K562 (cell line): ENCODE measurements around the gene ASB4. TPM values are rescaled to one million over a fixed set of nuclear protein-coding genes. Genes with fewer than 3 reads are reported as not detected.

Experiments used
- AFF1 ChIP-seq, 2 experiments: fragments of 450-650 bp; IDR thresholded peaks; 2 replicates each; pipeline ENCODE4 v1.6.1; 2018; ENCODE audit warnings: mild to moderate bottlenecking in 2 of 2, low read depth in 1 of 2; ENCODE audit not compliant: partially characterized antibody in 2 of 2
- AFF4 ChIP-seq: sonication (generic); formaldehyde crosslinking; IDR thresholded peaks from 2 replicates; pipeline ENCODE4 v1.8.0; 2023; ENCODE audit warnings: mild to moderate bottlenecking, missing genetic modification reagents
- CEBPB ChIP-seq: fragments of 450-650 bp; IDR thresholded peaks from 2 replicates; pipeline ENCODE4 v1.6.1; 2016; ENCODE audit warnings: missing genetic modification characterization, missing compliant biosample characterization
- SIN3A ChIP-seq, 2 experiments: fragments of 150-350 bp in 1 of 2; IDR thresholded peaks; 2 replicates each; pipeline ENCODE4 v1.6.1; 2011 to 2016; ENCODE audit warnings: borderline replicate concordance in 2 of 2, low read depth in 2 of 2, low read length in 2 of 2, mild to moderate bottlenecking in 2 of 2, moderate library complexity in 2 of 2; ENCODE audit not compliant: control insufficient read depth in 1 of 2
- TEAD1 ChIP-seq, 2 experiments: fragments of 450-650 bp in 1 of 2; sonication (generic) in 1 of 2; formaldehyde crosslinking; IDR thresholded peaks; 2 replicates each; pipeline versions ENCODE4 v1.4.0 to v1.8.0; 2020 to 2022; ENCODE audit warnings: mild to moderate bottlenecking in 2 of 2, missing genetic modification reagents in 1 of 2
- ZNF668 ChIP-seq: fragments of 250-450 bp; sonication (Bioruptor Pico); IDR thresholded peaks from 2 replicates; pipeline ENCODE4 v1.8.0; 2022; ENCODE audit warnings: mild to moderate bottlenecking, inconsistent platforms
- polyA plus RNA-seq, 8 experiments: library from polyadenylated mRNA; depleted of rRNA in 4 of 8; stranded (reverse) in 5 of 8; unstranded in 3 of 8; fragments of >200 nt; fragmentation: Nextera tagmentation in 2 of 8; fragmentation: Illumina TruSeq in 1 of 8; extraction: Ambion mirVana in 2 of 8; extraction: Trizol in 1 of 8; gene quantifications; 2 replicates each; pipeline versions ENCODE4 v1.2.1 to v1.2.3, GENCODE V29; 2011 to 2014; ENCODE audit warnings: inconsistent platforms in 1 of 8, missing spikeins in 1 of 8
- total RNA-seq, 7 experiments: library from RNA; depleted of rRNA in 6 of 7; stranded (reverse); fragments of >200 nt in 6 of 7; fragmentation: Illumina TruSeq in 2 of 7; extraction: Trizol in 2 of 7; gene quantifications; 2 replicates each; pipeline versions ENCODE4 v1.2.1 to v1.2.3, GENCODE V29; 2011 to 2021; ENCODE audit warnings: low replicate concordance in 1 of 7

The ASB4 gene
- total and polyA plus RNA-seq, 9 of the 15 experiments (the other 6 are each of a cell fraction or from before 2014, with no cell fraction given), result 0.03 to 0.07 TPM; not detected in 7

- TF ChIP-seq AFF1 (IDR thresholded peaks at IDR 0.05; ENCODE audit: low read depth in 1 of 2, partially characterized antibody in 2 of 2) (peak in 1 of 2 experiments; percentile 26), AFF4 (CRISPR knock-in tag) (no peak), ZNF668 (CRISPR knock-in tag) (no peak), SIN3A (IDR thresholded peaks at IDR 0.05; ENCODE audit: borderline replicate concordance in 2 of 2, control insufficient read depth in 1 of 2, low read depth in 2 of 2, low read length in 2 of 2) (no peak), CEBPB (tag) (no peak), TEAD1 (CRISPR knock-in tag; IDR thresholded peaks at IDR 0.05) (no peak)
Observed at GRCh38 chr7:95549818-95550529, 64.2 kb downstream of the ASB4 start (continued).
